22Rv1 (cell line): ENCODE measurements around the gene AFDN.

Source experiments
- H3K27ac ChIP-seq: fragments of 450-650 bp; 2 replicates; pipeline ENCODE4 v1.5.1; 2017
- CTCF ChIP-seq: fragments of 450-650 bp; IDR thresholded peaks from 2 replicates; pipeline ENCODE4 v1.5.1; 2017; ENCODE audit warnings: mild to moderate bottlenecking
- ZFX ChIP-seq: fragments of 450-650 bp; IDR thresholded peaks from 2 replicates; pipeline ENCODE4 v1.6.1; 2017; ENCODE audit warnings: antibody characterized with exemption, borderline replicate concordance

Gene AFDN

GRCh38 chr6:167944130-167944529 lies 117.4 kb downstream of the AFDN start:
- TF ChIP-seq CTCF, result no peak
- TF ChIP-seq ZFX, result no peak
- H3K27ac ChIP-seq, result no peak overlapping the region

GRCh38 chr6:167946007-167946406 lies 119.3 kb downstream of the AFDN start:
- TF ChIP-seq ZFX (no peak), CTCF (no peak)
- no peak overlapping the region for H3K27ac ChIP-seq

- no peak for TF ChIP-seq CTCF
- no peak for TF ChIP-seq ZFX
- H3K27ac ChIP-seq, result no peak overlapping the region
These were observed 119.9 kb downstream of the AFDN start for GRCh38 chr6:167946604-167947003.

- no peak for TF ChIP-seq ZFX
- TF ChIP-seq CTCF, result no peak
- H3K27ac ChIP-seq, result no peak overlapping the region
These were observed 121.0 kb downstream of the AFDN start for GRCh38 chr6:167947716-167948115.

GRCh38 chr6:167948716-167949115 lies 122.0 kb downstream of the AFDN start:
- TF ChIP-seq CTCF (no peak), ZFX (no peak)
- no peak overlapping the region for H3K27ac ChIP-seq

GRCh38 chr6:167949121-167949684 lies 122.5 kb downstream of the AFDN start:
- no peak overlapping the region for H3K27ac ChIP-seq
- TF ChIP-seq ZFX (no peak), CTCF (no peak)

- TF ChIP-seq CTCF, result no peak
- TF ChIP-seq ZFX, result no peak
- peak overlapping the region; percentile 33; the same call in 1 of the 2 replicates for H3K27ac ChIP-seq
These were observed 125.2 kb downstream of the AFDN start for GRCh38 chr6:167951781-167952511.
